ENCODE data around the gene CHTF18. TPM values are rescaled to one million over a fixed set of nuclear protein-coding genes. Genes with fewer than 3 reads are reported as not detected.

CHTF18 gene
- total and polyA plus RNA-seq, 2 experiments from 2014 or later = 61.3 to 129 TPM

DNA sequence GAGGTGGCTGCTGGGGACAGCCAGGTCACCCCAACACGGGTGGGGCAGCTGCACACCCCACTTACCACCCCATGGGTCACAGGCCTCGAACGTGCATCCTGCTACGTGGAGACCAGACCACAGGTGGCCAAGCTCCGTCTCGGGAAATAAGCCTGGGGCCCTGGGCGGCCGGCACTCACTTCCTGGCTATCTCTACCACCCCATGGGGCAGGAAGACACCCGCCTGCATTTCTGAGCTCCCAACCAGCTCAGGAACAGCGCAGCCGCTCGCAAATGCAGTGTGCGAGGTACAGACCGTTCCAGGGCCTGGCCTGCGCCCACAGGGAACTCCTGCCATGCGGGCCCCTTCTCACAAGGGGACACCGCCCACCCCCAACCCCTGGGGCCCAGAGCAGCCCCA is 17.1 kb downstream of the CHTF18 start:
- H3K9me3 Mint-ChIP-seq = peaks cover 5% of the 10 kb centered on the region; the same call in 2 of the 3 replicates
- H3K9me2 ChIP-seq (ENCODE audit: insufficient read depth) = no peaks in the 10 kb centered on the region
- H3K27me3 ChIP-seq (ENCODE audit: insufficient read depth) = peaks cover 43% of the 10 kb centered on the region
- H3K4me2 ChIP-seq = no peak overlapping the region
- no peak overlapping the region for H3K27ac ChIP-seq (ENCODE audit: low read depth)
- peaks cover 12% of the 10 kb centered on the region for H3K4me1 Mint-ChIP-seq
- H3K4me3 ChIP-seq = no peak overlapping the region
- TF ChIP-seq POLR2AphosphoS5 (IDR thresholded peaks at IDR 0.05; ENCODE audit: low read depth) (peak; percentile 31; the same call in 1 of the 2 replicates), CREB1 (CRISPR knock-in tag; IDR thresholded peaks at IDR 0.05; ENCODE audit: low read depth) (no peak)
- no peak overlapping the region for H3K4me3 Mint-ChIP-seq
- peaks cover 31% of the 10 kb centered on the region for H3K27me3 Mint-ChIP-seq (ENCODE audit: insufficient read depth, low read depth, poor library complexity)
- DNase-seq (ENCODE audit: low spot score) (no peak), ATAC-seq (no peak)
- peaks cover 4% of the 10 kb centered on the region; the same call in 1 of the 2 replicates for H3K79me2 ChIP-seq (replicated peaks; ENCODE audit: insufficient read depth)
- H3K36me3 Mint-ChIP-seq (ENCODE audit: low read depth) = 0 out of 3 replicates have a peak, but pooled peaks cover 3% of the 10 kb centered on the region
- H2AFZ ChIP-seq = no peak overlapping the region
- peaks cover 3% of the 10 kb centered on the region; the same call in 1 of the 2 replicates for H3K4me1 ChIP-seq (ENCODE audit: insufficient read depth)
- no peaks in the 10 kb centered on the region for H3K36me3 ChIP-seq (ENCODE audit: insufficient read depth)
- no peak overlapping the region for H3K27ac Mint-ChIP-seq
- H4K20me1 ChIP-seq (replicated peaks; ENCODE audit: insufficient read depth) = no peaks in the 10 kb centered on the region; the same call in 1 of the 2 replicates
- H3F3A ChIP-seq (replicated peaks; ENCODE audit: low read depth) = no peaks in the 10 kb centered on the region; the same call in 1 of the 2 replicates

DNA sequence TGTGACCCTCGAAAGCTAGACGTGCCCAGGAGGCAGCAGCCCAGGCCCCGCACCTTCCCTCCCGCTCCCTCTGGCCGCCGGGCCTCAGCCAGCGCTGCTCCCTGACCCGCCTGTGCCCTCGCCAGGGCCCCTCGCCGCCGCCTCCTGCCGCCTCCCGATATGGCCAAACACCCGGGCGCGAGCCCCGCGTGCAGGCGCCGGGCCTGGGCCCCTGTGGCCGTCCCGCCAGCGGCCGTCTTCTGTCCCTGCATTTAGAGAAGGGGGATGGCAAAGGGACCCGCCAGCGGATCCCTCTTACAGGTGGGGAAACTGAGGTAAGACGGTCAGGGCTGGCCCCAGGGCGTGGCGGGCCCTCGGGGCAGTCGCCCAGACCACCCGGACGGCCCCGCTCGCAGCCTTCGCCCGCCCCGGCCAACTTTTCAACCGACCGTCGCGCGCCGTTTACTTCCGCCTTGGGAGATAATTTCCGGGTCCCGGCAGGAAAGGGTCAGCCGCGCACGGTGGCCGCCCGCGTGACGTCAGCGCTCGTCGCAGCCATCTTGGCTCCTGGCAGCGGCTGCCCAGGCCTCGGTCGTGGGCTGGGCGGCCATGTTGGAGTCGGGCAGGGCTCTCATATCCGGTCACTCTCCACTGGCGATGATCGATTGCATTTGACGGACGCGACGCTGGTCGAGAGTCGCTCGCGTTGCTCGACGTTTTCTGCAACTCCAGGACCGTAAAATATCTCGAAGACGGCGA is 19.1 kb downstream of the CHTF18 start:
- peaks cover 6% of the 10 kb centered on the region for H3F3A ChIP-seq (replicated peaks; ENCODE audit: low read depth)
- peak overlapping the region; percentile 98 for H3K4me3 Mint-ChIP-seq
- H3K4me1 Mint-ChIP-seq = peaks cover 12% of the 10 kb centered on the region
- peaks cover 5% of the 10 kb centered on the region; the same call in 2 of the 3 replicates for H3K9me3 Mint-ChIP-seq
- peaks cover 4% of the 10 kb centered on the region; the same call in 1 of the 2 replicates for H3K79me2 ChIP-seq (replicated peaks; ENCODE audit: insufficient read depth)
- DNase-seq (ENCODE audit: low spot score) = peak; percentile 97
- peak; percentile 92 for ATAC-seq
- peak overlapping the region; percentile 90 for H3K4me3 ChIP-seq
- H3K27ac Mint-ChIP-seq = peak overlapping the region; percentile 86
- H2AFZ ChIP-seq = peak overlapping the region; percentile 99
- no peaks in the 10 kb centered on the region for H3K9me2 ChIP-seq (ENCODE audit: insufficient read depth)
- peak overlapping the region; percentile 93 for H3K4me2 ChIP-seq
- peak overlapping the region; percentile 84; the same call in 1 of the 2 replicates for H3K27ac ChIP-seq (ENCODE audit: low read depth)
- no peaks in the 10 kb centered on the region for H3K36me3 ChIP-seq (ENCODE audit: insufficient read depth)
- peaks cover 3% of the 10 kb centered on the region; the same call in 1 of the 2 replicates for H4K20me1 ChIP-seq (replicated peaks; ENCODE audit: insufficient read depth)
- no peaks in the 10 kb centered on the region for H3K4me1 ChIP-seq (ENCODE audit: insufficient read depth)
- H3K27me3 Mint-ChIP-seq (ENCODE audit: insufficient read depth, low read depth, poor library complexity) = peaks cover 27% of the 10 kb centered on the region
- 0 out of 3 replicates have a peak, but pooled peaks cover 3% of the 10 kb centered on the region for H3K36me3 Mint-ChIP-seq (ENCODE audit: low read depth)
- peaks cover 24% of the 10 kb centered on the region for H3K27me3 ChIP-seq (ENCODE audit: insufficient read depth)
- peak; percentile 98 for TF ChIP-seq CREB1 (CRISPR knock-in tag; IDR thresholded peaks at IDR 0.05; ENCODE audit: low read depth)
- TF ChIP-seq STAT1 (IDR thresholded peaks at IDR 0.05; ENCODE audit: unreplicated experiment) = no peak
- 0 out of 2 replicates have a peak, but pooled peaks have one; percentile 20 for TF ChIP-seq ZNF114 (CRISPR knock-in tag; IDR thresholded peaks at IDR 0.05)
- TF ChIP-seq JUNB (IDR thresholded peaks at IDR 0.05; ENCODE audit: unreplicated experiment) = no peak
- peak; percentile 74 for TF ChIP-seq POLR2AphosphoS5 (IDR thresholded peaks at IDR 0.05; ENCODE audit: low read depth)
- no peak for TF ChIP-seq EZH2 (IDR thresholded peaks at IDR 0.05; ENCODE audit: low read depth, unreplicated experiment)
- no peak for TF ChIP-seq NANOG (IDR thresholded peaks at IDR 0.05; ENCODE audit: borderline replicate concordance)
- TF ChIP-seq, protein P1, sequence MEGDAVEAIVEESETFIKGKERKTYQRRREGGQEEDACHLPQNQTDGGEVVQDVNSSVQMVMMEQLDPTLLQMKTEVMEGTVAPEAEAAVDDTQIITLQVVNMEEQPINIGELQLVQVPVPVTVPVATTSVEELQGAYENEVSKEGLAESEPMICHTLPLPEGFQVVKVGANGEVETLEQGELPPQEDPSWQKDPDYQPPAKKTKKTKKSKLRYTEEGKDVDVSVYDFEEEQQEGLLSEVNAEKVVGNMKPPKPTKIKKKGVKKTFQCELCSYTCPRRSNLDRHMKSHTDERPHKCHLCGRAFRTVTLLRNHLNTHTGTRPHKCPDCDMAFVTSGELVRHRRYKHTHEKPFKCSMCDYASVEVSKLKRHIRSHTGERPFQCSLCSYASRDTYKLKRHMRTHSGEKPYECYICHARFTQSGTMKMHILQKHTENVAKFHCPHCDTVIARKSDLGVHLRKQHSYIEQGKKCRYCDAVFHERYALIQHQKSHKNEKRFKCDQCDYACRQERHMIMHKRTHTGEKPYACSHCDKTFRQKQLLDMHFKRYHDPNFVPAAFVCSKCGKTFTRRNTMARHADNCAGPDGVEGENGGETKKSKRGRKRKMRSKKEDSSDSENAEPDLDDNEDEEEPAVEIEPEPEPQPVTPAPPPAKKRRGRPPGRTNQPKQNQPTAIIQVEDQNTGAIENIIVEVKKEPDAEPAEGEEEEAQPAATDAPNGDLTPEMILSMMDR (conservative IDR thresholded peaks at IDR 0.05; ENCODE audit: low read depth in 2 of 2) = no peak
- TF ChIP-seq, protein P2, sequence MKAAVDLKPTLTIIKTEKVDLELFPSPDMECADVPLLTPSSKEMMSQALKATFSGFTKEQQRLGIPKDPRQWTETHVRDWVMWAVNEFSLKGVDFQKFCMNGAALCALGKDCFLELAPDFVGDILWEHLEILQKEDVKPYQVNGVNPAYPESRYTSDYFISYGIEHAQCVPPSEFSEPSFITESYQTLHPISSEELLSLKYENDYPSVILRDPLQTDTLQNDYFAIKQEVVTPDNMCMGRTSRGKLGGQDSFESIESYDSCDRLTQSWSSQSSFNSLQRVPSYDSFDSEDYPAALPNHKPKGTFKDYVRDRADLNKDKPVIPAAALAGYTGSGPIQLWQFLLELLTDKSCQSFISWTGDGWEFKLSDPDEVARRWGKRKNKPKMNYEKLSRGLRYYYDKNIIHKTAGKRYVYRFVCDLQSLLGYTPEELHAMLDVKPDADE (IDR thresholded peaks at IDR 0.05) = peak; percentile 96
- no peak for TF ChIP-seq EZH2phosphoT487 (IDR thresholded peaks at IDR 0.05; ENCODE audit: unreplicated experiment)
- TF ChIP-seq, protein P3, sequence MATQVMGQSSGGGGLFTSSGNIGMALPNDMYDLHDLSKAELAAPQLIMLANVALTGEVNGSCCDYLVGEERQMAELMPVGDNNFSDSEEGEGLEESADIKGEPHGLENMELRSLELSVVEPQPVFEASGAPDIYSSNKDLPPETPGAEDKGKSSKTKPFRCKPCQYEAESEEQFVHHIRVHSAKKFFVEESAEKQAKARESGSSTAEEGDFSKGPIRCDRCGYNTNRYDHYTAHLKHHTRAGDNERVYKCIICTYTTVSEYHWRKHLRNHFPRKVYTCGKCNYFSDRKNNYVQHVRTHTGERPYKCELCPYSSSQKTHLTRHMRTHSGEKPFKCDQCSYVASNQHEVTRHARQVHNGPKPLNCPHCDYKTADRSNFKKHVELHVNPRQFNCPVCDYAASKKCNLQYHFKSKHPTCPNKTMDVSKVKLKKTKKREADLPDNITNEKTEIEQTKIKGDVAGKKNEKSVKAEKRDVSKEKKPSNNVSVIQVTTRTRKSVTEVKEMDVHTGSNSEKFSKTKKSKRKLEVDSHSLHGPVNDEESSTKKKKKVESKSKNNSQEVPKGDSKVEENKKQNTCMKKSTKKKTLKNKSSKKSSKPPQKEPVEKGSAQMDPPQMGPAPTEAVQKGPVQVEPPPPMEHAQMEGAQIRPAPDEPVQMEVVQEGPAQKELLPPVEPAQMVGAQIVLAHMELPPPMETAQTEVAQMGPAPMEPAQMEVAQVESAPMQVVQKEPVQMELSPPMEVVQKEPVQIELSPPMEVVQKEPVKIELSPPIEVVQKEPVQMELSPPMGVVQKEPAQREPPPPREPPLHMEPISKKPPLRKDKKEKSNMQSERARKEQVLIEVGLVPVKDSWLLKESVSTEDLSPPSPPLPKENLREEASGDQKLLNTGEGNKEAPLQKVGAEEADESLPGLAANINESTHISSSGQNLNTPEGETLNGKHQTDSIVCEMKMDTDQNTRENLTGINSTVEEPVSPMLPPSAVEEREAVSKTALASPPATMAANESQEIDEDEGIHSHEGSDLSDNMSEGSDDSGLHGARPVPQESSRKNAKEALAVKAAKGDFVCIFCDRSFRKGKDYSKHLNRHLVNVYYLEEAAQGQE (IDR thresholded peaks at IDR 0.05; ENCODE audit: unreplicated experiment) = no peak
